HG03139 (cell line): ENCODE data around the gene ALKBH8.
A peak's percentile ranks its signal among the peaks of the same experiment; 100 is the strongest.
"Not testable (repeated sequence)": the region's sequence is repeated elsewhere in the genome, so short reads cannot be mapped to it uniquely, and the experiment has no call there.

Experiments
- ATAC-seq: cut with Tn5 transposase; IDR thresholded peaks from one replicate; pipeline ENCODE4 v1.9.1; 2021; ENCODE audit not compliant: unreplicated experiment

ALKBH8 gene

DNA sequence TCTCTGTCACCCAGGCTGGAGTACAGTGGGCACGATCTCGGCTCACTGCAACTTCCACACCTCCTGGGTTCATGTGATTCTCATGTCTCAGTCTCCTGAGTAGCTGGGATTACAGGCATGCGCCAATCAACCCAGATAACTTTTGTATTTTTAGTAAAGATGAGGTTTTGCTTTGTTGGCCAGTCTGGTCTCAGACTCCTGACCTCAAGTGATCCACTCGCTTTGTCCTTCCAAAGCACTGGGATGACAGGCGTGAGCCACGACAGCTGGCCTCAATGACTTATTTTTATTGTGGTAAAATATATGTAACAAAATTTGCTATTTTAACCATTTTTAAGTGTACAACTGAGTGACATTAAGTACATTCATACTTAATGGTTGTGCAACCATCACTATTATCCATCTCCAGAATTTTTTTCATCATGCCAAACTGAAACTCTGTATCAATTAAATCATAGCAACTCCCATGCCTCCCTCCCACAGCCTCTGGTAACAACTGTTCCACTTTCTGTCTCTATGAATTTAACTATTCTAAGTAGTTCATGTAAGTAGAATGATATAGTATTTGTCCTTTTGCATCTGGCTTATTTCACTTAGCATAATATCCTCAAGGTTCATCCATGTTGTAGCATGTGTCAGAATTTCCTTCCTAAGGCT is 57.2 kb downstream of the ALKBH8 start:
- ATAC-seq, result no peak

- no peak for ATAC-seq
Observed at GRCh38 chr11:107505647-107506225, 59.8 kb downstream of the ALKBH8 start.

DNA sequence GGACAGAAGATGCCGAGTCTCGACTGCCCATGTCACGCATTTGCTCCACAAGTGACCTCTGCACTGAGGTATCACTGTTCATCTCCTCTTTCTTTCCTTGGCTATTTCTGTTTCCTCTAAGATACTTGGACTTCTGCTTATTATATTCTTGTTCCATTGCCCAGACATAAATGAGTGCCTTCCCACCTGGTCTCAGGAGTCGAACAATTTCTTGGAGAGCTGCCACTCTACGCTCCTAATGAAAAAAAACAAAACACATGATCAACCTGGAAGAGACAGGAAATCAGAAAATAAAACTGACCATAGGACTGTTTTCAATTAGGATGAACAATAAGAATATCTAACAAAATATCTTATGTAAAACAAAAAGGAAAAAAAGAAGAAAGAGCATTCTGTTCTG is 60.6 kb downstream of the ALKBH8 start:
- no peak for ATAC-seq

- ATAC-seq, result no peak
Observed at GRCh38 chr11:107501713-107502112, 63.8 kb downstream of the ALKBH8 start.

- ATAC-seq, result not testable (repeated sequence)
Observed at GRCh38 chr11:107497371-107497770, 68.2 kb downstream of the ALKBH8 start.

- no peak for ATAC-seq
Observed at GRCh38 chr11:107496011-107496410, 69.5 kb downstream of the ALKBH8 start.

GRCh38 chr11:107494055-107494454 is 71.5 kb downstream of the ALKBH8 start:
- ATAC-seq, result no peak

DNA sequence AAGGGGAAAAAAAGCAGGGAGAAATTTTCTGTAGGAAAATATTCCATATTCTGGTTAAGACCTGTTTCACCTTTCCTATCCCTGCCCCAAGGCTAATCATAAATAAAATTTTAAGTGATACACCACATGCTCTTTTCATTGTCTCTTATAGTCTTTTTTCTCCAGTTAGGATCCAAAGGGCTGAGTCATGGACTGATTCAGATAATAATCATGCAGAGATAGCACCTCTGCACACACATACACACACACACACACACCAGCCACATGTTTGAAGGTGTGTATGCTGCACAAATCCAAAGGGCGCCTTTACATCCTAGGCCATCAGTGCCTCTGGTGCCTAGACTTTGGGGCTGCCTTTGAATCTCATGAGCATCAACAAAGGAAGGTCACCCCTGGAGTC is 72.4 kb downstream of the ALKBH8 start:
- ATAC-seq, result no peak

GRCh38 chr11:107490836-107491235 is 74.7 kb downstream of the ALKBH8 start:
- ATAC-seq, result no peak

DNA sequence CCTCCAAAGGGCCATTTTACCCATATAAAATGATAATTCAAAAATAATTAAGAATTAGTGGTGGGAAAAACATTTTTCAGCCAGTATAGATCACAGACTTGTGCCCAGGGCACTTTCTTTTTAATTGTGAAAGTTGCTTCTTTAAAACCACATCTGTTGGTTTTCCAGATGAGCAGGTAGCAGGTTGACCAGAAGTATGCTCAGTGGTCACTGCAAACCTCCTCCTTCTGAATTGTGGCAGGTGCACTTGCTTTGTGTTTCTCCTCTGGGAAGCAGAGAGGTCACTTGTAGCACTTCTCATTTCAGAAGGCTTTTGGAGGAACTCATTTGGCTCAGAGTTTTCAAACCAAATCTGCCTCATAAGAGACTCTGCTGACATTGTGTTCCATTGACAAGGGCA is 83.3 kb downstream of the ALKBH8 start:
- ATAC-seq, result no peak

- ATAC-seq, result no peak
Observed at GRCh38 chr11:107478922-107479321, 86.6 kb downstream of the ALKBH8 start.

GRCh38 chr11:107477820-107478219 is 87.7 kb downstream of the ALKBH8 start:
- no peak for ATAC-seq

DNA sequence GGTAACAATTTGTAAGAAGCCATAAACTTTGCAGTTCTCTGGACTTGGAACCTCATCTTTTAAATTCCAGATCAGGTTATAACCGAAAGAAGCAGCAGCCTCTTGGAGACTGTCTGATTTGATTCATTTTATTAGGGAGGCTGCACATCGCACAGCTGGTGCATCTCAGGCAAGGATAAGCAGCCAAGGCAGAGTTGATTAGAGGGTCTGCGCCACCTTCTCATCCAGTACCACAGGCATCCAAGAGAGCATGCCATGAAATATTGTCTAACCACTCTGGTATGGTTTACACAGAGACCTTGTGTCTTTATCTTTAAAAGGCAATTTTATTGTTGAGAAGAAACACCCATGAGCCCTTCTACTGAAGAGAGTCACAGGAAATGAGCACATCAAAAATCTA is 91.7 kb downstream of the ALKBH8 start:
- ATAC-seq, result no peak

DNA sequence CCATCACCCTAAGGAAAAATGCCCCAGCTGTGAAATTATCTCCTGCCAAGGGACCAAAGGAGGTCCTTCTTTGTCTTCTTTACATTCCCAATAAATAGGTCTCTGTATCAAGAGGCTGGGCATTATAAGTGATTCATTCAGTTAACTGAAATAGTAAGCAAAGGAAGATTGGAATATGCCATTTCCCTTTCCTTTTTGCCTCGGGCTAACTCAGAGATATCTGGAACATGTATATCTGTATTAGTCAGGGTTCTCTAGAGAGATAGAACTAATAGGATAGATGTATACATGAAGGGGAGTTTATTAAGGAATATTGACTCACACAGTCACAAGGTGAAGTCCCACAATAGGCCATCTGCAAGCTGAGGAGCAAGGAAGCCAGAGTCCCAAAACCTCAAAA is 92.6 kb downstream of the ALKBH8 start:
- no peak for ATAC-seq

DNA sequence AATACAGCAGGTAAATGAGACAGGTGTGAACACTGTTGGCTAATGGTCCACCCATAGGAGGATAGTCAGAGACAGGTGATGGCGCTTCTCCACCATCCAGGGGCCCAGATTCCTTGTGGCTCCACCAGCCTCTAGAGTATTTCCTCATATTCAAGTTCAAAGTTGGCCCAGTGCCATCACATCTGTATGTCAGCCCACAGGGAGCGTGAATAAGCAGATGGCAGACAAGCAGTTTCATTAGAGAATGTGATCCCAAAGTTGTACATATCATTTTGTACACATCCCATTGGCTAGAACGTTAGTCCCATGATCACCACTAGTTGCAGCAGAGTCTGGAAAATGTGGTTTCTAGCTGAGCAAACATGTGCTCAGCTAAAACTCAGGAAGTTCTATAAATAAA is 96.9 kb downstream of the ALKBH8 start:
- no peak for ATAC-seq

DNA sequence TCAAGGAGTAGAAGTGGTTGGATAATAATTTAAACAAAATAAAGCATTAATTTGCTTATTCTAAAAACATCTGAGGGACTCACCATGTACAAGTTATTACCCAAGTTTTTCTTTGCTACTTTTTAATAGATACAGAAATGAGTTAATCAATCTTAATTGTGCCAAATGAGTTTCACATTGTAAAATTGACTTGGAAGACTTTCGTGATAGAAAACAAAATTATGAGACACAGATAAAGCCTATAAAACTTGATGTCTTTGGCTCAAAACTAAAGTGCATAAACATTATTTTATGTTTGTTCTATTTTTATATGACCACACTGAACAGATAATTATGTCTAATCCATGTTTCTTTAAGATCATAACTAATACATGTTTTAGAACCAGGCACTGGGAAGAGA is 97.8 kb downstream of the ALKBH8 start:
- no peak for ATAC-seq

- not testable (repeated sequence) for ATAC-seq
Observed at GRCh38 chr11:107466275-107466866, 99.2 kb downstream of the ALKBH8 start.

GRCh38 chr11:107457558-107458271 is 107.8 kb downstream of the ALKBH8 start, which contains the start of gene CWF19L2:
Gene CWF19L2, minus strand, starts transcription at chr11:107457825. Its CDS starts 9 bp downstream, at chr11:107457816.
- ATAC-seq, result peak; percentile 97

- ATAC-seq, result peak; percentile 43
Observed at GRCh38 chr11:107457205-107457557, 108.4 kb downstream of the ALKBH8 start.

GRCh38 chr11:107453594-107454286 is 111.8 kb downstream of the ALKBH8 start:
- ATAC-seq, result no peak
